Uterus (tissue), 4 donors: ENCODE measurements around the gene C11orf54. TPM values are rescaled to one million over a fixed set of nuclear protein-coding genes. Genes with fewer than 3 reads are reported as not detected.
"Not testable (repeated sequence)": the region's sequence is repeated elsewhere in the genome, so short reads cannot be mapped to it uniquely, and the experiment has no call there.

Experiments
- DNase-seq, 2 donors: peaks; one replicate each; pipeline ENCODE4 v3.0.0-alpha.2; 2019 to 2020
- H3K27ac ChIP-seq, 2 donors: fragments of 200-600 bp; sonication (generic); 1 replicate in 1 of 2; 2 replicates in 1 of 2; pipeline ENCODE4 v1.5.1; 2016 to 2018
- H3K27me3 ChIP-seq, 2 donors: fragments of 200-600 bp; sonication (generic); one replicate each; pipeline ENCODE4 v1.5.1; 2018 to 2019; ENCODE audit warnings: control low read depth in 1 of 2
- H3K36me3 ChIP-seq, 2 donors: fragments of 200-600 bp; sonication (generic); one replicate each; pipeline ENCODE4 v1.5.1; 2019; ENCODE audit warnings: control low read depth in 1 of 2
- H3K4me1 ChIP-seq, 2 donors: fragments of 200-600 bp; sonication (generic); one replicate each; pipeline ENCODE4 v1.5.1; 2018 to 2019; ENCODE audit warnings: control low read depth in 1 of 2
- H3K4me3 ChIP-seq, 2 donors: fragments of 200-600 bp; sonication (generic); 1 replicate in 1 of 2; 2 replicates in 1 of 2; pipeline ENCODE4 v1.5.1; 2018 to 2019; ENCODE audit warnings: mild to moderate bottlenecking in 1 of 2
- H3K9me3 ChIP-seq, 2 donors: fragments of 200-600 bp; sonication (generic); one replicate each; pipeline ENCODE4 v1.5.1; 2019; ENCODE audit warnings: control low read depth in 1 of 2
- POLR2A ChIP-seq, 2 donors: fragments of 450-650 bp; IDR thresholded peaks; one replicate each; pipeline ENCODE4 v1.6.1; 2016; ENCODE audit warnings: antibody characterized with exemption in 2 of 2, mild to moderate bottlenecking in 1 of 2, moderate library complexity in 1 of 2
- intact Hi-C: fragments of 100-400 bp; cut with DNase I; formaldehyde crosslinking; loops from one replicate; pipeline ENCODE4 v1.15.1; 2023; ENCODE audit warnings: low total_unique reads
- total RNA-seq, 4 donors: library from RNA; depleted of rRNA in 3 of 4; stranded (reverse); fragments of >200 nt in 3 of 4; gene quantifications; one replicate each; pipeline versions ENCODE4 v1.1.0 to v1.2.4, GENCODE V29; 2014 to 2023
- TF ChIP-seq, protein P1 (sequence below), 4 experiments: fragments of 200-600 bp in 2 of 4; fragments of 450-650 bp in 2 of 4; sonication (generic) in 2 of 4; IDR thresholded peaks; one replicate each; pipeline ENCODE4 v1.5.1; 2016 to 2019; ENCODE audit warnings: antibody characterized with exemption in 4 of 4, mild to moderate bottlenecking in 2 of 4, moderate library complexity in 1 of 4
- donor health status: DM: yes; HTN: yes; CAD: no.

The C11orf54 gene
- total RNA-seq, 4 donors from 2014 or later: 13.3 to 57.2 (median 32.1) TPM

DNA sequence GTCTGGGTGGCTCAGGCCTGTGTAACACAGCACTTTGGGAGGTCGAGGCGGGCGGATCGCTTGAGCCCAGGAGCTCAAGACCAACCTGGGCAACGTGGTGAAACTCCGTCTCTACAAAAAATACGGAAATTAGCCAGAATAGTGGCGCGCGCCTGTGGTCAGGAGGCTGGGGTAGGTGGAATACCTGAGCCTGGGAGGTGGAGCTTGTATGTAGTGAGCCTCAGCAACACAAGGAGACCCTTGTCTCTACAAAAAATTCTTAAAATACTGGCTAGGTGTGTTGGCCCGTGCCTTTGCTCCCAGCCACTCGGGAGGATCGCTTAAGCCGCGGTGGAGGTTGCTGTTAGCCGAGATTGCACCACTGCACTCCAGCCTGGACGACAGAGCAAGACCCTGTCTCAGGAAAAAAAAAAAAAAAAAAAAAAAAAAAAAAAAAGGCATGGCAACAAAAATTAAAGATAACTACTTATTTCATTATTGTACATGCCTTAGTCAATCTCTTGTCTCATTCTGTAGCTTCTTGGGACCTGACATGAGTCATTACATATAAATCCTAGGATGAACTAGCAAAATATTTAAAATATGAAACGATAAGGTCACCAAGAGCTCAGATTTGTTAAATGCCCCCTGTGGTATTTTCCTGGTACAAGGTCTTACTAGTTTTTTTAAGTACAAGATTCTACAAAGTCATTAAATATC lies 1.3 kb upstream of the C11orf54 start:
- H3K4me1 ChIP-seq: peaks cover 5 to 12% of the 10 kb centered on the region in 2 donors
- no peaks in the 10 kb centered on the region for H3K27me3 ChIP-seq
- intact Hi-C loops: no loop called here
- H3K4me3 ChIP-seq: peak overlapping the region; percentile 77 to 80
- peak overlapping the region; percentile 91 to 94 for H3K27ac ChIP-seq
- TF ChIP-seq, protein P1, sequence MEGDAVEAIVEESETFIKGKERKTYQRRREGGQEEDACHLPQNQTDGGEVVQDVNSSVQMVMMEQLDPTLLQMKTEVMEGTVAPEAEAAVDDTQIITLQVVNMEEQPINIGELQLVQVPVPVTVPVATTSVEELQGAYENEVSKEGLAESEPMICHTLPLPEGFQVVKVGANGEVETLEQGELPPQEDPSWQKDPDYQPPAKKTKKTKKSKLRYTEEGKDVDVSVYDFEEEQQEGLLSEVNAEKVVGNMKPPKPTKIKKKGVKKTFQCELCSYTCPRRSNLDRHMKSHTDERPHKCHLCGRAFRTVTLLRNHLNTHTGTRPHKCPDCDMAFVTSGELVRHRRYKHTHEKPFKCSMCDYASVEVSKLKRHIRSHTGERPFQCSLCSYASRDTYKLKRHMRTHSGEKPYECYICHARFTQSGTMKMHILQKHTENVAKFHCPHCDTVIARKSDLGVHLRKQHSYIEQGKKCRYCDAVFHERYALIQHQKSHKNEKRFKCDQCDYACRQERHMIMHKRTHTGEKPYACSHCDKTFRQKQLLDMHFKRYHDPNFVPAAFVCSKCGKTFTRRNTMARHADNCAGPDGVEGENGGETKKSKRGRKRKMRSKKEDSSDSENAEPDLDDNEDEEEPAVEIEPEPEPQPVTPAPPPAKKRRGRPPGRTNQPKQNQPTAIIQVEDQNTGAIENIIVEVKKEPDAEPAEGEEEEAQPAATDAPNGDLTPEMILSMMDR (IDR thresholded peaks at IDR 0.05): no peak
- no peak for TF ChIP-seq POLR2A (IDR thresholded peaks at IDR 0.05)
- H3K36me3 ChIP-seq: no peaks in the 10 kb centered on the region
- no peaks in the 10 kb centered on the region for H3K9me3 ChIP-seq
- DNase-seq: no peak

DNA sequence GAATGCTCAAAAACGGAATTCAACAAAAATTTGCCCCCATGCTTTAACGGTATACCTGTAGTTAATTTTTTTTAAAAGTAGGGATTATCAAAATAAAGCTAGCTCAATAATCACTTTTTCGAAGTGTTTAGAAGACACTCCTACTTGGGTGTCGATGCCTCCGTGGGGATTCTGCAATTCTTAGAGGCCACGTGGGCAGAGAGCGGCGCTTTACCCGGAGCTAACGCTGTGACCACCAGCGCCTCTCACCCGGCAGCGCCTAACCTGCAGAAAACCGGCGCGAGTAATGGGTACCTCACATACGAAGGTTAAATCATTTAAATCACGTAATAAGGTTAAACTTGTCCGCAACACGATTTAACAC lies 760 bp upstream of the C11orf54 start:
- H3K27ac ChIP-seq: peak overlapping the region; percentile 91 to 94
- H3K9me3 ChIP-seq: no peaks in the 10 kb centered on the region
- TF ChIP-seq POLR2A (IDR thresholded peaks at IDR 0.05): no peak
- TF ChIP-seq, protein P1 (IDR thresholded peaks at IDR 0.05): no peak
- peak overlapping the region; percentile 77 to 80 for H3K4me3 ChIP-seq
- no peaks in the 10 kb centered on the region for H3K36me3 ChIP-seq
- peak; percentile 33 to 45 for DNase-seq
- intact Hi-C loops: no loop called here
- peaks cover 5 to 12% of the 10 kb centered on the region in 2 donors for H3K4me1 ChIP-seq
- no peaks in the 10 kb centered on the region for H3K27me3 ChIP-seq

DNA sequence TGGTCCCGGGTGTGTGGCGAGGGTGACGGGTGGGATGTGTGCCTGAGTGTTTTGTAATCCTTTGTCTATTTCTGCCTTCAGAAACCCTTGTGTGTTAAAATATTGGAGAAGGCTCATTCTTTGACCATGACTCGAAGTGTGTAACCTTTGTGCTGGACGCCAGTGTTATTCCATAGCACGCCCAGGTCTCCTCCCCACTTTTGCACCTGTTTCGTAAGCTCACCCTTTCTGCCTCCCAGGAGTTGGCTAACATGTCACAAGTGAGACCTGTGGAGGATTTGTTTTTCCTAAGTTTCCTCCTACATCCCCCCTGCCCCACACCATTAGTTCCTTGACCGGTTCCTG lies 382 bp downstream of the C11orf54 start:
- Histone ChIP-seq H3K27me3 (no peaks in the 10 kb centered on the region), H3K9me3 (no peaks in the 10 kb centered on the region), H3K27ac (peak overlapping the region; percentile 91 to 94), H3K4me1 (peaks cover 5 to 12% of the 10 kb centered on the region in 2 donors), H3K36me3 (no peaks in the 10 kb centered on the region), H3K4me3 (peak overlapping the region; percentile 77 to 80)
- intact Hi-C loops: no loop called here
- DNase-seq: peak in 1 of 2 donors; percentile 68
- TF ChIP-seq POLR2A (IDR thresholded peaks at IDR 0.05): no peak
- TF ChIP-seq, protein P1 (IDR thresholded peaks at IDR 0.05): no peak

DNA sequence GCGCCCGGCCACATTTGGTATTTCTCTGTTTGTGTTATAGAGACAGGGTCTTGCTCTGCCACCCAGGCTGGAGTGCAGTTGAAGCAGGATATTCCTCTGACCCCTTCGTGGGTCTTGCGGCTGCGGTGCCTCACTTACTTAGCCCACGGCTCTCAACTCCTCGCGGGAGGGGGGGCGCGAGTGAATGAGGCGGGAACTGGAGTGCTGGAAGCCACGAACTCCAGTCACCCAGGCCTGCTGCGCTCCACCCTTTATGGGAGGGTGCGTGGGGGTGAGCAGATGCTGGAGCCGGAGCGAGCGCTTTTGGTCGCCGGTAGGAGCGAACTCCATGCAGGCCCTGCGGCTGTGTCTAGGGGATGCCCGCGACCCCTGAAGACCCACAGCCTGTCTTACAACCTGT lies 1.8 kb downstream of the C11orf54 start:
- H3K4me1 ChIP-seq: peaks cover 3 to 12% of the 10 kb centered on the region in 2 donors
- H3K4me3 ChIP-seq: no peak overlapping the region
- DNase-seq: no peak
- TF ChIP-seq, protein P1 (IDR thresholded peaks at IDR 0.05): no peak
- no peak for TF ChIP-seq POLR2A (IDR thresholded peaks at IDR 0.05)
- intact Hi-C loops: no loop called here
- no peaks in the 10 kb centered on the region for H3K27me3 ChIP-seq
- H3K9me3 ChIP-seq: no peaks in the 10 kb centered on the region
- no peak overlapping the region for H3K27ac ChIP-seq
- H3K36me3 ChIP-seq: no peaks in the 10 kb centered on the region

DNA sequence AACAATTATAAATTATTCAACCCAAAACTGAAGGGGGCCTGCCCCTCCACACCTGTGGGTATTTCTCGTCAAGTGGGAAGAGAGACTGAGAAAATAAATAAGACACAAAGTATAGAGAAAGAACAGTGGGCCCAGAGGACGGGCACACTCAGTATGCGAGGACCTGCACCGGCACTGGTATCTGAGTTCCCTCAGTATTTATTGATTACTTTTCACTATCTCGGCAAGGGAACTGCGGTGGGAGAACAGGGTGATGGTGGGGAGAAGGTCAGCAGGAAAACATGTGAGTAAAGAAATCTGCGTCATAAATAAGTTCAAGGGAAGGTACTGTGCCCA lies 3.2 kb downstream of the C11orf54 start:
- no peaks in the 10 kb centered on the region for H3K36me3 ChIP-seq
- H3K9me3 ChIP-seq: no peaks in the 10 kb centered on the region
- no peak overlapping the region for H3K4me3 ChIP-seq
- no peaks in the 10 kb centered on the region for H3K4me1 ChIP-seq
- H3K27me3 ChIP-seq: no peaks in the 10 kb centered on the region
- TF ChIP-seq, protein P1 (IDR thresholded peaks at IDR 0.05): no peak
- no peak for TF ChIP-seq POLR2A (IDR thresholded peaks at IDR 0.05)
- intact Hi-C loops: no loop called here
- no peak overlapping the region for H3K27ac ChIP-seq
- no peak for DNase-seq

DNA sequence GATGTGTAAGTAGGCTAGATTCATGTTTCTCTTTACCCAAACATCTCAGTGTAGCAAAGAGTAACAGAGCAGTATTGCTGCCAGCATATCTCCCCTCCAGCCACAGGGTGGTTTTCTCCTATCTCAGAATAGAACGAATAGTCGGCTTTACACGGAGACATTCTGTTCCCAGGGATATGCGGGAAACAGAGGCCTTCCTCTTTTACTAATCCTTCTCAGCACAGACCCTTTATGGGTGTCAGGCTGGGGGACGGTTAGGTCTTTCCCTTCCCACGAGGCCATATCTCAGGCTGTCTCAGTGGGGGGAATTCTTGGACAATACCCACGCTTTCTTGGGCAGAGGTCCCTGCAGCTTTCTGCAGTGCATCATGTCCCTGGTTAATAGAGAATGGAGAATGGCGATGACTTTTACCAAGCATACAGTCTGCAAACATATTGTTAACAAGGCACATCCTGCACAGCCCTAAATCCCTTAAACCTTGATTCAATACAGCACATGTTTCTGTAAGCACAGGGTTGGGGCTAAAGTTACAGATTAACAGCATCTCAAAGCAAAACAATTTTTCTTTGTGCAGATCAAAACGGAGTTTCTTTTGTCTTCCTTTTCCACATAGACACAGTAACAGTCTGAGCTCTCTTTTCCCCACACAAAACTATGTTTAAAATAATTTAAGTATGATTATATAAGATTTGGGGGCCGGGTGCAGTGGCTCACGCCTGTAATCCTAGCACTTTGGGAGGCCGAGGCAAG lies 3.7 kb downstream of the C11orf54 start:
- H3K36me3 ChIP-seq, H3K4me3 ChIP-seq, intact Hi-C loops, DNase-seq, H3K27me3 ChIP-seq, H3K4me1 ChIP-seq, H3K27ac ChIP-seq, H3K9me3 ChIP-seq: not testable (repeated sequence)
